HG03469 (cell line): ENCODE measurements around the gene PNMA8A.

Experiments
- ATAC-seq: cut with Tn5 transposase; IDR thresholded peaks from one replicate; pipeline ENCODE4 v1.9.1; 2021; ENCODE audit warnings: mild to moderate bottlenecking, moderate library complexity, moderate number of reproducible peaks; ENCODE audit not compliant: unreplicated experiment

PNMA8A gene

GRCh38 chr19:46431824-46432223 lies 39.5 kb downstream of the PNMA8A start:
- ATAC-seq, result no peak

- ATAC-seq, result no peak
Measured at GRCh38 chr19:46429999-46430398, 41.4 kb downstream of the PNMA8A start.

- no peak for ATAC-seq
Measured at GRCh38 chr19:46428239-46429135, 42.9 kb downstream of the PNMA8A start, which contains the start of gene PNMA8C. Gene PNMA8C, minus strand, starts transcription at chr19:46428936. Its CDS starts 577 bp downstream, at chr19:46428359.

- ATAC-seq, result no peak
Measured at GRCh38 chr19:46427518-46428045, 43.8 kb downstream of the PNMA8A start.

GRCh38 chr19:46426506-46427162 lies 44.7 kb downstream of the PNMA8A start:
- no peak for ATAC-seq

GRCh38 chr19:46426035-46426505 lies 45.3 kb downstream of the PNMA8A start:
- no peak for ATAC-seq

- no peak for ATAC-seq
Measured at GRCh38 chr19:46423188-46423587, 48.2 kb downstream of the PNMA8A start.

- ATAC-seq, result no peak
Measured at GRCh38 chr19:46422344-46422743, 49.0 kb downstream of the PNMA8A start.

- ATAC-seq, result no peak
Measured at GRCh38 chr19:46420056-46420455, 51.3 kb downstream of the PNMA8A start.
